HepG2 (cell line): ENCODE results near the gene FBH1. TPM values are rescaled to one million over a fixed set of nuclear protein-coding genes. Genes with fewer than 3 reads are reported as not detected.

ENCODE experiments used
- ATAC-seq: fragments of 200-7000 bp; cut with Tn5 transposase; 3 replicates; pipeline ENCODE4 v1.9.1; 2020; ENCODE audit warnings: mild to moderate bottlenecking, moderate library complexity
- BruUV-seq: library from RNA; stranded (reverse); fragments of 400-500 nt; replicated peaks from 2 replicates; lab custom pipeline; 2021; lab: Mats Ljungman, UMichigan
- CTCF ChIA-PET: fragments of 300-600 bp; formaldehyde crosslinking; extraction: SDS; loops from one replicate; lab custom pipeline; 2021; ENCODE audit warnings: low total read pairs, inconsistent platforms, low intra/inter-chr PET ratio; lab: Yijun Ruan, JAX
- POLR2A ChIA-PET: fragments of 350-600 bp; sonication (Branson Sonifier 250); formaldehyde crosslinking; loops from one replicate; lab custom pipeline; 2020; ENCODE audit warnings: antibody characterized with exemption, inconsistent platforms; lab: Yijun Ruan, JAX
- DNase-seq: peaks from one replicate; pipeline ENCODE4 v3.0.0-alpha.2; 2015; ENCODE audit warnings: low spot score
- FAIRE-seq: peaks from 3 replicates; lab custom pipeline; 2011; peaks lifted over from hg19 to GRCh38; lab: Jason Lieb, UNC
- H2AFZ ChIP-seq: one replicate; pipeline ENCODE4 v1.6.1; 2011; ENCODE audit warnings: low read length, inconsistent platforms
- H3K27ac ChIP-seq: fragments of 300-600 bp; 3 replicates; pipeline ENCODE4 v1.8.0; 2011; ENCODE audit warnings: mixed run types, mild to moderate bottlenecking, mixed read lengths, low read length, inconsistent platforms; ENCODE audit not compliant: insufficient read depth; ENCODE audit errors: extremely low read length
- H3K27me3 ChIP-seq, 2 experiments: fragments of 200-600 bp in 1 of 2; 2 replicates in 1 of 2; 3 replicates in 1 of 2; pipeline versions ENCODE4 v1.6.0 to v1.8.0; 2011; ENCODE audit warnings: low read length in 2 of 2, mild to moderate bottlenecking in 2 of 2, moderate library complexity in 2 of 2, inconsistent platforms in 1 of 2; ENCODE audit not compliant: insufficient read depth in 2 of 2, control insufficient read depth in 1 of 2
- H3K36me3 ChIP-seq, 2 experiments: fragments of 200-600 bp in 1 of 2; replicated peaks in 1 of 2; 2 replicates in 1 of 2; 3 replicates in 1 of 2; pipeline versions ENCODE4 v1.5.1 to v1.8.0; 2011; ENCODE audit warnings: low read length in 2 of 2, inconsistent platforms in 1 of 2; ENCODE audit not compliant: insufficient read depth in 2 of 2, control insufficient read depth in 1 of 2
- H3K4me1 ChIP-seq: 2 replicates; pipeline ENCODE4 v1.5.1; 2012; ENCODE audit warnings: low read length, inconsistent platforms; ENCODE audit not compliant: insufficient read depth
- H3K4me2 ChIP-seq: 2 replicates; pipeline ENCODE4 v1.6.0; 2011; ENCODE audit warnings: low read depth, low read length, inconsistent platforms
- H3K4me3 ChIP-seq, 3 experiments: fragments of 200-600 bp in 1 of 3; sonication (generic), shearing (Covaris generic) in 1 of 3; replicated peaks in 1 of 3; 2 replicates each; pipeline ENCODE4 v1.5.1; 2011 to 2016; ENCODE audit warnings: low read length in 3 of 3, inconsistent platforms in 2 of 3, low read depth in 2 of 3, mild to moderate bottlenecking in 2 of 3, control low read depth in 1 of 3, mixed read lengths in 1 of 3; ENCODE audit not compliant: insufficient read depth in 1 of 3
- H3K79me2 ChIP-seq: one replicate; pipeline ENCODE4 v1.6.1; 2011; ENCODE audit warnings: low read length, inconsistent platforms; ENCODE audit not compliant: insufficient read depth
- H3K9ac ChIP-seq: 2 replicates; pipeline ENCODE4 v1.6.0; 2011; ENCODE audit warnings: mild to moderate bottlenecking, low read depth, low read length, inconsistent platforms; ENCODE audit not compliant: insufficient read depth
- H3K9me3 ChIP-seq: 2 replicates; pipeline ENCODE4 v1.5.1; 2012; ENCODE audit warnings: mild to moderate bottlenecking, low read length
- H4K20me1 ChIP-seq: 2 replicates; pipeline ENCODE4 v1.6.0; 2011; ENCODE audit warnings: inconsistent platforms, mild to moderate bottlenecking, low read length, moderate library complexity; ENCODE audit not compliant: insufficient read depth
- HMGXB3 ChIP-seq: sonication (generic); formaldehyde crosslinking; IDR thresholded peaks from 2 replicates; pipeline ENCODE4 v1.4.0; 2020; ENCODE audit warnings: missing genetic modification reagents, borderline replicate concordance
- HNF1B ChIP-seq: sonication (generic); formaldehyde crosslinking; IDR thresholded peaks from 2 replicates; pipeline ENCODE4 v1.5.1; 2020; ENCODE audit warnings: mild to moderate bottlenecking, moderate library complexity, missing genetic modification reagents
- HOXA7 ChIP-seq: sonication (generic); formaldehyde crosslinking; IDR thresholded peaks from 2 replicates; pipeline ENCODE4 v1.8.1; 2022; ENCODE audit warnings: mild to moderate bottlenecking, missing genetic modification reagents, moderate library complexity
- JUN ChIP-seq: sonication (generic); formaldehyde crosslinking; IDR thresholded peaks from 2 replicates; pipeline ENCODE4 v1.4.0; 2020; ENCODE audit warnings: mild to moderate bottlenecking, missing genetic modification reagents
- KDM6A ChIP-seq: IDR thresholded peaks from 2 replicates; pipeline ENCODE4 v1.6.1; 2016; ENCODE audit warnings: low read depth
- NFATC3 ChIP-seq: sonication (generic); formaldehyde crosslinking; IDR thresholded peaks from 2 replicates; pipeline ENCODE4 v1.5.1; 2020; ENCODE audit warnings: mild to moderate bottlenecking, missing genetic modification reagents
- NFYC ChIP-seq: IDR thresholded peaks from 2 replicates; pipeline ENCODE4 v1.6.1; 2016; ENCODE audit warnings: missing genetic modification reagents, missing compliant biosample characterization
- TCF7 ChIP-seq: sonication (generic); IDR thresholded peaks from 2 replicates; pipeline ENCODE4 v1.6.1; 2016; ENCODE audit warnings: antibody characterized with exemption, low read depth
- ZFP41 ChIP-seq: sonication (generic); formaldehyde crosslinking; IDR thresholded peaks from 2 replicates; pipeline ENCODE4 v1.4.0; 2020; ENCODE audit warnings: mild to moderate bottlenecking, missing genetic modification reagents, borderline replicate concordance
- ZNF205 ChIP-seq: IDR thresholded peaks from 2 replicates; pipeline ENCODE4 v1.6.1; 2018; ENCODE audit warnings: missing biosample characterization, missing genetic modification reagents
- ZNF33B ChIP-seq: sonication (generic); formaldehyde crosslinking; IDR thresholded peaks from 2 replicates; pipeline ENCODE4 v1.5.1; 2020; ENCODE audit warnings: mild to moderate bottlenecking, missing genetic modification reagents
- ZNF562 ChIP-seq: sonication (generic); formaldehyde crosslinking; IDR thresholded peaks from 2 replicates; pipeline ENCODE4 v1.8.0; 2022; ENCODE audit warnings: missing genetic modification reagents, borderline replicate concordance
- ZNF607 ChIP-seq: sonication (generic); formaldehyde crosslinking; IDR thresholded peaks from 2 replicates; pipeline ENCODE4 v1.5.1; 2020; ENCODE audit warnings: missing genetic modification reagents, mild to moderate bottlenecking, borderline replicate concordance
- ZNF614 ChIP-seq: IDR thresholded peaks from 2 replicates; pipeline ENCODE4 v1.6.1; 2018; ENCODE audit warnings: missing biosample characterization, missing genetic modification reagents, inconsistent platforms, borderline replicate concordance
- WGBS: methylation state at CpG from one replicate; pipeline ENCODE4 v1.1.6; 2017; ENCODE audit warnings: low lambda C conversion rate; 5-methylcytosine and 5-hydroxymethylcytosine counted together
- in situ Hi-C: cut with HindIII; loops from 2 replicates; pipeline ENCODE4 v1.10.0; 2017; ENCODE audit warnings: low pct_unique_long_range_greater_than_20kb; ENCODE audit not compliant: extremely low pct_ligation_motif_present
- intact Hi-C: fragments of 100-400 bp; cut with micrococcal nuclease; formaldehyde crosslinking; loops from one replicate; pipeline ENCODE4 v1.10.0; 2022; ENCODE audit not compliant: unreplicated experiment
- polyA plus RNA-seq, 8 experiments: library from polyadenylated mRNA; depleted of rRNA in 3 of 8; stranded (reverse) in 7 of 8; unstranded in 1 of 8; fragments of >200 nt; fragmentation: Illumina TruSeq in 4 of 8; extraction: Trizol in 4 of 8; gene quantifications; 2 replicates each; pipeline versions ENCODE4 v1.2.1 to v1.2.3, GENCODE V29; 2011 to 2016; ENCODE audit warnings: low read depth in 4 of 8, missing spikeins in 1 of 8, mixed read lengths in 1 of 8; ENCODE audit not compliant: insufficient read depth in 1 of 8
- total RNA-seq, 5 experiments: library from RNA; depleted of rRNA; stranded (reverse); fragments of >200 nt; fragmentation: Illumina TruSeq; extraction: Trizol; gene quantifications; 2 replicates each; pipeline ENCODE4 v1.2.3, GENCODE V29; 2016; ENCODE audit warnings: low read depth in 1 of 5
- TF ChIP-seq, protein P1 (sequence below): IDR thresholded peaks from 2 replicates; pipeline ENCODE4 v1.6.1; 2016; ENCODE audit warnings: missing compliant biosample characterization, missing genetic modification reagents, borderline replicate concordance

FBH1 gene
- total and polyA plus RNA-seq, 2 of the 13 experiments (the other 11 are each of a cell fraction or from before 2014, with no cell fraction given) = 48.8 to 60.3 TPM

DNA sequence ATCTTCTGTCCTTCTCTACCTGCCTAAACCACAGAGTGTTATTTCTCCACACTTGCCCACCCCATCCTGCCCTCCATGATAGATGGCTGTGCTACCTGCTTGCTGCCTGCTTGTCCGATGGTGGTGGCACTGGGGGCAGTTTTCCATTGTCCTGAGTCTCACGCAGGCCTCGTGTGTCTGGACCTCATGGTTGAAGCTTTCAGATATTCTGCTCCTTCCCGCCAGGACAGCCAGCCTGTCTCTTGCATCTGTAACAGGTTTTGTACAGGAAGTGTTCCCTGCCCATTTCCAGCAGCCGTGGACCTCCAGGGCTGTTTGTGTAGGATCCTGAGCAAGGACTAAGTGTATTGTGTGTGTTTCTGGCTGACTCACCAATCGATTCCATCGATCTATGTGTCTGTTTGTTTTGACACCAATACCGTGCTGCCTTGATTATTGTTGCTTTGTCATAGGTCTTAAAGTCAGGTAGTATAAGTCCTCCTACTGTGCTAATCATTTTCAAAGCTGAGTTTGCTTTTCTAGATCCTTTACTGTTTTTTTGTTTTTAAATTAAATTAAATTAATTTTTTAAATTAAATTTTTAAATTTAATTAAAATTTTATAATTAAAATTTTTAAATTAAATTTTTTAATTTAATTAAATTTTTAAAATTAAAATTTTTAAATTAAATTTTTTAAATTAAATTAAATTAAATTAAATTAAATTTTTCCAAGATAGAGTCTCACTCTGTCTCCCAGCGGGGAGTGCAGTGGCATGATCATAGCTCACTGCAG is 78.8 kb downstream of the FBH1 start:
- Histone ChIP-seq H4K20me1 (no peaks in the 10 kb centered on the region), H3K9ac (no peak overlapping the region), H3K27me3 (peaks cover 1 to 6% of the 10 kb centered on the region in 2 experiments; a peak in 2 of 5 replicates), H3K4me3 (no peak overlapping the region), H3K4me2 (no peak overlapping the region), H2AFZ (no peak overlapping the region), H3K36me3 (no peaks in the 10 kb centered on the region), H3K79me2 (no peaks in the 10 kb centered on the region), H3K27ac (no peak overlapping the region), H3K9me3 (no peaks in the 10 kb centered on the region), H3K4me1 (peaks cover 14% of the 10 kb centered on the region)
- 26% methylated on average over 9 of the region's 9 CpGs for WGBS
- in situ Hi-C loops = no loop called here
- POLR2A ChIA-PET = interaction anchor here (1.4 kb wide), 1 partner anchor 79 kb away, joined by 5 read pairs; the partner anchor contains the start of genes ANKRD16 and FBH1
- DNase-seq (peak; percentile 55), ATAC-seq (peak; percentile 87), FAIRE-seq (peak; percentile 18)
- intact Hi-C loops = no loop called here
- BruUV-seq = no TSS peak
- CTCF ChIA-PET = no interaction called here
- TF ChIP-seq, protein P1, sequence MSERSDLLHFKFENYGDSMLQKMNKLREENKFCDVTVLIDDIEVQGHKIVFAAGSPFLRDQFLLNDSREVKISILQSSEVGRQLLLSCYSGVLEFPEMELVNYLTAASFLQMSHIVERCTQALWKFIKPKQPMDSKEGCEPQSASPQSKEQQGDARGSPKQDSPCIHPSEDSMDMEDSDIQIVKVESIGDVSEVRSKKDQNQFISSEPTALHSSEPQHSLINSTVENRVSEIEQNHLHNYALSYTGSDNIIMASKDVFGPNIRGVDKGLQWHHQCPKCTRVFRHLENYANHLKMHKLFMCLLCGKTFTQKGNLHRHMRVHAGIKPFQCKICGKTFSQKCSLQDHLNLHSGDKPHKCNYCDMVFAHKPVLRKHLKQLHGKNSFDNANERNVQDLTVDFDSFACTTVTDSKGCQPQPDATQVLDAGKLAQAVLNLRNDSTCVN (CRISPR knock-in tag) = peak; percentile 95
- TF ChIP-seq KDM6A (no peak), NFYC (CRISPR knock-in tag) (0 out of 2 replicates have a peak, but pooled peaks have one; percentile 13), TCF7 (peak; percentile 65), JUN (CRISPR knock-in tag) (peak; percentile 94), HOXA7 (0 out of 2 replicates have a peak, but pooled peaks have one; percentile 67), NFATC3 (CRISPR knock-in tag) (no peak), ZNF205 (peak; percentile 79; the same call in 1 of the 2 replicates), HMGXB3 (CRISPR knock-in tag) (peak; percentile 58; the same call in 1 of the 2 replicates), HNF1B (CRISPR knock-in tag) (0 out of 2 replicates have a peak, but pooled peaks have one; percentile 36), ZFP41 (CRISPR knock-in tag) (0 out of 2 replicates have a peak, but pooled peaks have one; percentile 25), ZNF607 (CRISPR knock-in tag) (peak; percentile 53; the same call in 1 of the 2 replicates), ZNF33B (CRISPR knock-in tag) (peak; percentile 70; the same call in 1 of the 2 replicates), ZNF614 (CRISPR knock-in tag) (0 out of 2 replicates have a peak, but pooled peaks have one; percentile 42), ZNF562 (CRISPR knock-in tag) (no peak)
